ENCODE results near the gene GDPD3. TPM values are rescaled to one million over a fixed set of nuclear protein-coding genes. Genes with fewer than 3 reads are reported as not detected.

The GDPD3 gene
- total RNA-seq, 1 donor from 2014 or later: 1.8 TPM

GRCh38 chr16:30064729-30065101 lies 48.6 kb downstream of the GDPD3 start:
- Mint-ChIP-seq H3K27me3 (ENCODE audit: low read depth, unreplicated experiment) (no peaks in the 10 kb centered on the region), H3K4me1 (ENCODE audit: low read depth, unreplicated experiment) (peaks cover 21% of the 10 kb centered on the region), H3K4me3 (ENCODE audit: unreplicated experiment) (peak overlapping the region; percentile 98), H3K36me3 (ENCODE audit: low read depth, unreplicated experiment) (peaks cover 30% of the 10 kb centered on the region), H3K9me3 (ENCODE audit: unreplicated experiment) (no peaks in the 10 kb centered on the region), H3K27ac (ENCODE audit: unreplicated experiment) (peak overlapping the region; percentile 93)
- no peak for DNase-seq (ENCODE audit: low read depth)
- TF ChIP-seq EZH2 (IDR thresholded peaks at IDR 0.05; ENCODE audit: insufficient read depth, low read length): no peak
- TF ChIP-seq, protein P1, sequence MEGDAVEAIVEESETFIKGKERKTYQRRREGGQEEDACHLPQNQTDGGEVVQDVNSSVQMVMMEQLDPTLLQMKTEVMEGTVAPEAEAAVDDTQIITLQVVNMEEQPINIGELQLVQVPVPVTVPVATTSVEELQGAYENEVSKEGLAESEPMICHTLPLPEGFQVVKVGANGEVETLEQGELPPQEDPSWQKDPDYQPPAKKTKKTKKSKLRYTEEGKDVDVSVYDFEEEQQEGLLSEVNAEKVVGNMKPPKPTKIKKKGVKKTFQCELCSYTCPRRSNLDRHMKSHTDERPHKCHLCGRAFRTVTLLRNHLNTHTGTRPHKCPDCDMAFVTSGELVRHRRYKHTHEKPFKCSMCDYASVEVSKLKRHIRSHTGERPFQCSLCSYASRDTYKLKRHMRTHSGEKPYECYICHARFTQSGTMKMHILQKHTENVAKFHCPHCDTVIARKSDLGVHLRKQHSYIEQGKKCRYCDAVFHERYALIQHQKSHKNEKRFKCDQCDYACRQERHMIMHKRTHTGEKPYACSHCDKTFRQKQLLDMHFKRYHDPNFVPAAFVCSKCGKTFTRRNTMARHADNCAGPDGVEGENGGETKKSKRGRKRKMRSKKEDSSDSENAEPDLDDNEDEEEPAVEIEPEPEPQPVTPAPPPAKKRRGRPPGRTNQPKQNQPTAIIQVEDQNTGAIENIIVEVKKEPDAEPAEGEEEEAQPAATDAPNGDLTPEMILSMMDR (IDR thresholded peaks at IDR 0.05; ENCODE audit: insufficient read depth, low read depth, low read length): no peak
- Histone ChIP-seq H2AFZ (ENCODE audit: low read depth, low read length) (peak overlapping the region; percentile 89), H3K9ac (ENCODE audit: low read length) (peak overlapping the region; percentile 88), H3K4me2 (ENCODE audit: low read length) (peak overlapping the region; percentile 92), H3K36me3 (ENCODE audit: insufficient read depth, low read length) (peaks cover 26% of the 10 kb centered on the region), H3K27ac (ENCODE audit: low read depth, low read length) (peak overlapping the region; percentile 93), H3K79me2 (ENCODE audit: insufficient read depth, low read length) (peaks cover 40% of the 10 kb centered on the region), H3K4me1 (ENCODE audit: insufficient read depth, low read length) (peaks cover 48% of the 10 kb centered on the region), H4K20me1 (ENCODE audit: insufficient read depth, low read length) (peaks cover 38% of the 10 kb centered on the region), H3K27me3 (ENCODE audit: insufficient read depth, low read length) (no peaks in the 10 kb centered on the region), H3K9me3 (ENCODE audit: insufficient read depth, low read depth, low read length) (no peaks in the 10 kb centered on the region), H3K4me3 (ENCODE audit: insufficient read depth, low read depth, low read length) (peak overlapping the region; percentile 65)
- no peak for FAIRE-seq

- no peaks in the 10 kb centered on the region for H3K27me3 ChIP-seq (ENCODE audit: insufficient read depth, low read length)
- no peaks in the 10 kb centered on the region for H3K9me3 ChIP-seq (ENCODE audit: insufficient read depth, low read depth, low read length)
- H3K9ac ChIP-seq (ENCODE audit: low read length): peak overlapping the region; percentile 88
- peaks cover 34% of the 10 kb centered on the region for H3K79me2 ChIP-seq (ENCODE audit: insufficient read depth, low read length)
- peak overlapping the region; percentile 77 for H3K27ac Mint-ChIP-seq (ENCODE audit: unreplicated experiment)
- FAIRE-seq: no peak
- H3K9me3 Mint-ChIP-seq (ENCODE audit: unreplicated experiment): no peaks in the 10 kb centered on the region
- H3K27me3 Mint-ChIP-seq (ENCODE audit: low read depth, unreplicated experiment): no peaks in the 10 kb centered on the region
- H3K4me3 ChIP-seq (ENCODE audit: insufficient read depth, low read depth, low read length): peak overlapping the region; percentile 65
- H3K4me3 Mint-ChIP-seq (ENCODE audit: unreplicated experiment): peak overlapping the region; percentile 98
- peak overlapping the region; percentile 89 for H2AFZ ChIP-seq (ENCODE audit: low read depth, low read length)
- peak overlapping the region; percentile 92 for H3K4me2 ChIP-seq (ENCODE audit: low read length)
- TF ChIP-seq, protein P1 (IDR thresholded peaks at IDR 0.05; ENCODE audit: insufficient read depth, low read depth, low read length): no peak
- TF ChIP-seq EZH2 (IDR thresholded peaks at IDR 0.05; ENCODE audit: insufficient read depth, low read length): no peak
- peaks cover 32% of the 10 kb centered on the region for H4K20me1 ChIP-seq (ENCODE audit: insufficient read depth, low read length)
- H3K36me3 ChIP-seq (ENCODE audit: insufficient read depth, low read length): peaks cover 20% of the 10 kb centered on the region
- peaks cover 24% of the 10 kb centered on the region for H3K36me3 Mint-ChIP-seq (ENCODE audit: low read depth, unreplicated experiment)
- peaks cover 42% of the 10 kb centered on the region for H3K4me1 ChIP-seq (ENCODE audit: insufficient read depth, low read length)
- peak overlapping the region; percentile 93 for H3K27ac ChIP-seq (ENCODE audit: low read depth, low read length)
- no peak for DNase-seq (ENCODE audit: low read depth)
- peaks cover 16% of the 10 kb centered on the region for H3K4me1 Mint-ChIP-seq (ENCODE audit: low read depth, unreplicated experiment)
Observed at GRCh38 chr16:30063893-30064728, 49.2 kb downstream of the GDPD3 start.
